Heart right ventricle (tissue), 16 donors: ENCODE data around the gene SOS1. TPM values are rescaled to one million over a fixed set of nuclear protein-coding genes. Genes with fewer than 3 reads are reported as not detected.

Experiments
- ATAC-seq, 8 donors: fragments of 200-7000 bp; cut with Tn5 transposase; one replicate each; pipeline ENCODE4 v1.9.1; 2020; ENCODE audit warnings: mild to moderate bottlenecking in 8 of 8, moderate library complexity in 8 of 8, moderate number of reproducible peaks in 1 of 8
- DNase-seq, 2 donors: peaks; one replicate each; pipeline ENCODE4 v3.0.0-alpha.2; 2020
- H3K27ac ChIP-seq, 10 donors: fragments of 200-600 bp; sonication (generic) in 2 of 10; one replicate each; pipeline versions ENCODE4 v1.5.0 to v1.8.0; 2020 to 2022; ENCODE audit warnings: mild to moderate bottlenecking in 3 of 10
- H3K27me3 ChIP-seq, 7 donors: fragments of 200-600 bp; one replicate each; pipeline ENCODE4 v1.8.0; 2021 to 2022; ENCODE audit warnings: mild to moderate bottlenecking in 2 of 7
- H3K36me3 ChIP-seq, 9 donors: fragments of 200-600 bp; sonication (generic) in 1 of 9; one replicate each; pipeline versions ENCODE4 v1.5.0 to v1.8.0; 2020 to 2022; ENCODE audit warnings: mild to moderate bottlenecking in 2 of 9
- H3K4me1 ChIP-seq, 9 donors: fragments of 200-600 bp; sonication (generic) in 1 of 9; one replicate each; pipeline versions ENCODE4 v1.5.0 to v1.8.0; 2020 to 2022; ENCODE audit warnings: mild to moderate bottlenecking in 4 of 9
- H3K4me3 ChIP-seq, 10 donors: fragments of 200-600 bp; sonication (generic) in 2 of 10; one replicate each; pipeline versions ENCODE4 v1.5.0 to v1.8.0; 2020 to 2022; ENCODE audit warnings: mild to moderate bottlenecking in 7 of 10, moderate library complexity in 2 of 10
- H3K9me3 ChIP-seq, 11 donors: fragments of 200-600 bp in 10 of 11; sonication (generic) in 2 of 11; one replicate each; pipeline versions ENCODE4 v1.5.0 to v1.8.0; 2013 to 2022; ENCODE audit warnings: mild to moderate bottlenecking in 2 of 11, control low read depth in 1 of 11, moderate library complexity in 1 of 11
- WGBS, 2 donors: extraction: QIAGEN DNeasy Blood & Tissue Kit; methylation state at CpG; one replicate each; pipeline ENCODE4 v1.1.7; 2013; ENCODE audit warnings: inconsistent platforms in 1 of 2; 5-methylcytosine and 5-hydroxymethylcytosine counted together
- intact Hi-C, 10 donors: fragments of 100-400 bp; cut with DNase I; formaldehyde crosslinking; loops; one replicate each; pipeline versions ENCODE4 v1.11.1 to v1.14.2; 2022
- polyA plus RNA-seq, 2 donors: library from polyadenylated mRNA; stranded (reverse); fragments of 200-250 nt; gene quantifications; one replicate each; pipeline ENCODE4 v1.2.3, GENCODE V29; 2013
- total RNA-seq, 10 donors: library from RNA; stranded (reverse); fragmentation: NEBNext Ultra II Directional in 3 of 10; extraction: Animal tissue kit (Norgen Biotek cat#: 25700) in 3 of 10; gene quantifications; one replicate each; pipeline versions ENCODE4 v1.2.1 to v1.2.4, GENCODE V29; 2021 to 2023
- TF ChIP-seq, protein P1 (sequence below), 9 donors: fragments of 200-600 bp; sonication (generic) in 2 of 9; IDR thresholded peaks; one replicate each; pipeline versions ENCODE4 v1.5.0 to v1.8.0; 2021 to 2022; ENCODE audit warnings: antibody characterized with exemption in 9 of 9, mild to moderate bottlenecking in 5 of 9, moderate library complexity in 1 of 9
- donor health status: Arrhythmogenic right ventricular cardiomyopathy.
- donor health status: ischemic (EF 13 %, LVEDD 7.1; RV severe dilation, severe dysfunction).
- donor health status: healthy with polysubstance abuse.
- donor health status: DM: no; HTN: yes; CAD: no.
- donor health status: DM: no; HTN: no; CAD: no.
- donor health status: ischemic (EF 25% LVEDD 6.9; RV normal size, moderate dysfunction).
- donor health status: ischemic (EF 25% LVEDD 5.7; RV mildly dilated, moderate dysfunction).
- donor health status: healthy.
- donor health status: DM: yes; HTN: yes; CAD: no.
- donor health status: Ischemic cardiomyopathy.
- donor health status: ischemic (EF 35%, LVEDD 5.7; RV mildly dilated, moderate dysfunction).
- donor health status: nonischemic (EF 11% LVEDD 7.7; RV severe dilation, severe dysfunction).
- donor health status: DM: yes; HTN: yes; CAD: no.
- donor health status: PGD.
- donor health status: ischemic (EF 29% LVEDD 5.4; RV normal size, mild dysfunction).
- donor health status: nonischemic (EF 23%, LVEDD 6.1; RV moderate dilation, normal function).

SOS1 gene
- total and polyA plus RNA-seq, 12 donors, result 5.8 to 37.8 (median 23.1) TPM

DNA sequence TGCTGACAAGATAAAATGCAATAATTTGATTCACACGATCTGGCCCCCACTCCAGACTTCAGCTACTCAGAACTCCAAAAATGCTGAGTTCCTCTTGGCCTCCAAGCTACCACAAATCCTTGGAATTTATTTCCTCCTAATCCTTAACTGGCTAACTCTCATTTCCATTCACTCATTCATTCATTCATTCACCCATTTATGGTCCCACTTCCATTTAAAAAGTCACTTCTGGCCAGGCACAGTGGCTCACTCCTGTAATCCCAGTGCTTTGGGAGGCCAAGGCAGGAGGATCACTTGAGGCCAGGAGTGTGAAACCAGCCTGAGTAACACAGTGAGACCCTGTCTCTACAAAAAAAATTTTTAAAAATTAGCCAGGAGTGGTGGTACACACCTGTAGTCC, 12.5 kb downstream of the SOS1 start:
- Histone ChIP-seq H3K9me3 (no peaks in the 10 kb centered on the region), H3K4me1 (peaks cover 0 to 25% (median 9%) of the 10 kb centered on the region in 9 donors), H3K27ac (no peak overlapping the region), H3K36me3 (peaks cover 0 to 15% (median 0%) of the 10 kb centered on the region in 9 donors), H3K27me3 (no peaks in the 10 kb centered on the region), H3K4me3 (no peak overlapping the region)
- 60 to 75% methylated on average over 1 of the region's 1 CpG for WGBS, 2 donors
- TF ChIP-seq, protein P1, sequence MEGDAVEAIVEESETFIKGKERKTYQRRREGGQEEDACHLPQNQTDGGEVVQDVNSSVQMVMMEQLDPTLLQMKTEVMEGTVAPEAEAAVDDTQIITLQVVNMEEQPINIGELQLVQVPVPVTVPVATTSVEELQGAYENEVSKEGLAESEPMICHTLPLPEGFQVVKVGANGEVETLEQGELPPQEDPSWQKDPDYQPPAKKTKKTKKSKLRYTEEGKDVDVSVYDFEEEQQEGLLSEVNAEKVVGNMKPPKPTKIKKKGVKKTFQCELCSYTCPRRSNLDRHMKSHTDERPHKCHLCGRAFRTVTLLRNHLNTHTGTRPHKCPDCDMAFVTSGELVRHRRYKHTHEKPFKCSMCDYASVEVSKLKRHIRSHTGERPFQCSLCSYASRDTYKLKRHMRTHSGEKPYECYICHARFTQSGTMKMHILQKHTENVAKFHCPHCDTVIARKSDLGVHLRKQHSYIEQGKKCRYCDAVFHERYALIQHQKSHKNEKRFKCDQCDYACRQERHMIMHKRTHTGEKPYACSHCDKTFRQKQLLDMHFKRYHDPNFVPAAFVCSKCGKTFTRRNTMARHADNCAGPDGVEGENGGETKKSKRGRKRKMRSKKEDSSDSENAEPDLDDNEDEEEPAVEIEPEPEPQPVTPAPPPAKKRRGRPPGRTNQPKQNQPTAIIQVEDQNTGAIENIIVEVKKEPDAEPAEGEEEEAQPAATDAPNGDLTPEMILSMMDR (IDR thresholded peaks at IDR 0.05), result no peak
- intact Hi-C loops, result no loop called here
- ATAC-seq (no peak), DNase-seq (no peak)

DNA sequence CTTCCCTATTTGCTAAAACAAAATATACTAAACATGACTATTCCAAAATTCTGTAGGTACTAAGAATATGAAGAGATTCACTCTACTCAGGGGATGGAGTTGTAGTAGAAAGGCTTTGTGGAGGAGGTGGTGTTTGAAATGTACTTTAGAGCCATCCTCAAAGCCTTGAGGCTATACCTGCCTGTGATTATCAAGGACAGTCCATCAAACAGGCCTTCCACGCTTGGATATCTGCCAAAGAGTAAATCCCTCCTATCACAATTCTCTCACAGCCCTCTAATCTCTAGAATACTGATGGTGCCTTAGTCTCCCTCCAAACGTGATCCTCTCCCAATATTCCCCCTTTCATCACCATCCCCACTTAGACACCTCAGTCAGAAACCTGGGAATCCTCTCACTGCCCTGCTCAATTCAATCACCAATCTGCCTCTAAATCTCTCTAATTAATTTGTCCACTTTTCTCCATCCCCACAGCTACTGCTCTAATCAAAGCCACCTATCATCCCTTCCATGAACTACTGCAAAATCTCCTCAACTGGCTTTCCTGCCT, 13.1 kb downstream of the SOS1 start:
- Histone ChIP-seq H3K27me3 (no peaks in the 10 kb centered on the region), H3K36me3 (peaks cover 0 to 12% (median 0%) of the 10 kb centered on the region in 9 donors), H3K9me3 (no peaks in the 10 kb centered on the region), H3K4me1 (peaks cover 0 to 23% (median 9%) of the 10 kb centered on the region in 9 donors), H3K4me3 (no peak overlapping the region), H3K27ac (no peak overlapping the region)
- WGBS, 2 donors, result 32 to 48% methylated on average over 2 of the region's 2 CpGs
- intact Hi-C loops, result no loop called here
- TF ChIP-seq, protein P1 (IDR thresholded peaks at IDR 0.05), result no peak
- no peak for ATAC-seq
- DNase-seq, result no peak

DNA sequence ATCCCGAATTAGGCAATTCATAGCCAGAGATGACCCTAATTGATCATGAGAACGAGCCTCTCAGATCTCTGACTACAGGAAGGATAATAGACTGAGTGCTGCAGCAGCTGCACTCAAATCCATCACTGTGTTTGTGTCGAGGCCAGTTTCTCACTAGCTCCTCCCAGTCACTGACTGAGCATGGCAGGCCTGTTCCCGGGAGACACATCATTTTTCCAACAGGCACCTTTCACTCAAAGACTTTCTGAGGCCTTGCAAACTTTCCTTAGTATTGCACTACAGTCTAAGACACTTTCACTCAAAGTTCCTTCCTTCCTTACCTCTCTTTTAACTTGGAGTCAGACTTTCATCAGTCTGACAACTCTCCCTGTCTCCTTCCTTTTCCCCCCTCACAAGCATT, 13.7 kb downstream of the SOS1 start:
- WGBS, 2 donors, result 34 to 37% methylated on average over 4 of the region's 4 CpGs
- TF ChIP-seq, protein P1 (IDR thresholded peaks at IDR 0.05), result no peak
- no peak overlapping the region for H3K4me3 ChIP-seq
- DNase-seq (no peak), ATAC-seq (peak in 4 of 8 donors; percentile 37 to 57 (median 47))
- H3K4me1 ChIP-seq, result peaks cover 0 to 23% (median 9%) of the 10 kb centered on the region in 9 donors
- no peaks in the 10 kb centered on the region for H3K27me3 ChIP-seq
- H3K27ac ChIP-seq, result no peak overlapping the region
- H3K9me3 ChIP-seq, result no peaks in the 10 kb centered on the region
- intact Hi-C loops, result no loop called here
- H3K36me3 ChIP-seq, result peaks cover 0 to 5% (median 0%) of the 10 kb centered on the region in 9 donors

DNA sequence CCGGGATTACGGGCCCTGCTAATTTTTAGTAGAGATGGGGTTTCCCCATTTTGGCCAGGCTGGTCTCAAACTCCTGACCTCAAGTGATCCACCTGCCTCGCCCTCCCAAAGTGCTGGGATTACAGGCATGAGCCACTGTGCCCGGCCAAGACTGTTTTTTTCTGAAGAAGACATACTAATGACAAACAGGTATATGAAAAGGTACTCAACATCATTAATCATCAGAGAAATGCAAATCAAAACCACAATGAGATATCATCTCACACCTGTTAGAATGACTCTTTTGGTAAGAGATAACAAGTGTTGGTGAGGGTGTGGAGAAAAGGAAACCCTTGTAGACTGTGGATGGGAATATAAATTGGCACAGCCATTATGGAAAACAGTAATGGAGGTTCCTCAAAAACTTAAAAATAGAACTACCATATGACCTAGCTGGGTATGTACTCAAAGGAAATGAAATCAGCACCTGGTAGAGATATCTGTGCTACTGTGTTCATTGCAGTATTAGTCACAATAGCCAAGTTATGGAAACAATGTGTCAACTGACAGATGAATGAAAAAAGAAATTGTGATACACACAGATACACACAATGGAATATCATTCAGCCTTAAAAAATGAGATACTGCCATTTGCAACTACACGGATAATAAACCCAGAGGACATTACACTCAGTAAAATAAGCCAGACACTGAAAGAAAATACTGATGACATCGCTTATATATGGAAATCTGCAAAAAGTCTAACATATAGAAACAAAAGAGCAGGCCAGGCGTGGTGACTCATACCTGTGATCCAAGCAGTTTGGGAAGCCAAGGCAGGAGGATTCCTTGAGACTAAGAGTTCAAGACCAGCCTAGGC, 20.8 kb downstream of the SOS1 start:
- Histone ChIP-seq H3K36me3 (no peaks in the 10 kb centered on the region), H3K4me1 (peaks cover 5 to 56% (median 25%) of the 10 kb centered on the region in 9 donors), H3K27ac (no peak overlapping the region), H3K9me3 (no peaks in the 10 kb centered on the region), H3K4me3 (no peak overlapping the region), H3K27me3 (no peaks in the 10 kb centered on the region)
- intact Hi-C loops, result no loop called here
- ATAC-seq, result peak in 5 of 8 donors; percentile 50 to 75 (median 67)
- 90 to 91% methylated on average over 7 of the region's 7 CpGs for WGBS, 2 donors
- DNase-seq, result no peak
- TF ChIP-seq, protein P1 (IDR thresholded peaks at IDR 0.05), result no peak
